GM23338 (cell line): ENCODE measurements around the gene HTR4. TPM values are rescaled to one million over a fixed set of nuclear protein-coding genes. Genes with fewer than 3 reads are reported as not detected.

ENCODE experiments used
- ATAC-seq: fragments of 200-7000 bp; cut with Tn5 transposase; 3 replicates; pipeline ENCODE4 v1.9.1; 2020
- DNase-seq: peaks from one replicate; pipeline ENCODE4 v3.0.0-alpha.2; 2015; ENCODE audit warnings: low spot score
- H2AFZ ChIP-seq: fragments of 200-600 bp; sonication (generic); 2 replicates; pipeline ENCODE4 v1.8.0; 2016; ENCODE audit warnings: antibody characterized with exemption, mild to moderate bottlenecking, moderate library complexity
- H3F3A ChIP-seq: fragments of 200-600 bp; sonication (generic); replicated peaks from 2 replicates; pipeline ENCODE4 v1.8.0; 2017; ENCODE audit warnings: antibody characterized with exemption, mixed run types, low read depth
- H3K27ac ChIP-seq: fragments of 200-600 bp; sonication (generic); 2 replicates; pipeline ENCODE4 v1.6.1; 2016; ENCODE audit warnings: low read depth
- H3K27me3 ChIP-seq: fragments of 200-600 bp; sonication (generic); 2 replicates; pipeline ENCODE4 v1.8.0; 2016; ENCODE audit warnings: mild to moderate bottlenecking, mixed run types, moderate library complexity; ENCODE audit not compliant: insufficient read depth
- H3K36me3 ChIP-seq: fragments of 200-600 bp; sonication (generic); 2 replicates; pipeline ENCODE4 v1.8.0; 2016; ENCODE audit warnings: mild to moderate bottlenecking; ENCODE audit not compliant: insufficient read depth
- H3K4me1 ChIP-seq: fragments of 200-600 bp; sonication (generic); 2 replicates; pipeline ENCODE4 v1.8.0; 2016; ENCODE audit warnings: mild to moderate bottlenecking, moderate library complexity; ENCODE audit not compliant: insufficient read depth
- H3K4me2 ChIP-seq: fragments of 200-600 bp; sonication (generic); 2 replicates; pipeline ENCODE4 v1.7.1; 2017; ENCODE audit warnings: mixed run types
- H3K4me3 ChIP-seq: fragments of 200-600 bp; sonication (generic); 2 replicates; pipeline ENCODE4 v1.6.1; 2016; ENCODE audit warnings: mixed run types
- H3K79me2 ChIP-seq: fragments of 200-600 bp; sonication (generic); replicated peaks from 2 replicates; pipeline ENCODE4 v1.8.0; 2017; ENCODE audit warnings: mild to moderate bottlenecking; ENCODE audit not compliant: insufficient read depth
- H3K9me2 ChIP-seq: fragments of 200-600 bp; sonication (generic); 2 replicates; pipeline ENCODE4 v1.8.0; 2017; ENCODE audit not compliant: insufficient read depth
- H4K20me1 ChIP-seq: fragments of 200-600 bp; sonication (generic); replicated peaks from 2 replicates; pipeline ENCODE4 v1.8.0; 2017; ENCODE audit warnings: mild to moderate bottlenecking; ENCODE audit not compliant: insufficient read depth
- H3K27ac Mint-ChIP-seq: 2 replicates; pipeline ENCODE4 v1.8.0; 2020; ENCODE audit warnings: inconsistent platforms, mild to moderate bottlenecking, moderate library complexity, mixed read lengths
- H3K27me3 Mint-ChIP-seq: 3 replicates; pipeline ENCODE4 v1.8.0; 2022; ENCODE audit warnings: low read depth, mild to moderate bottlenecking, moderate library complexity, mixed read lengths, inconsistent platforms; ENCODE audit not compliant: insufficient read depth, poor library complexity
- H3K36me3 Mint-ChIP-seq: 3 replicates; pipeline ENCODE4 v1.8.0; 2021; ENCODE audit warnings: low read depth, mild to moderate bottlenecking, inconsistent platforms, moderate library complexity, mixed read lengths
- H3K4me1 Mint-ChIP-seq: 3 replicates; pipeline ENCODE4 v1.8.0; 2020; ENCODE audit warnings: mild to moderate bottlenecking, inconsistent platforms, mixed read lengths
- H3K4me3 Mint-ChIP-seq: 3 replicates; pipeline ENCODE4 v1.8.0; 2021; ENCODE audit warnings: moderate library complexity, mild to moderate bottlenecking, inconsistent platforms, mixed read lengths
- H3K9me3 Mint-ChIP-seq: 3 replicates; pipeline ENCODE4 v1.8.0; 2020; ENCODE audit warnings: moderate library complexity, mild to moderate bottlenecking, inconsistent platforms, mixed read lengths
- EZH2 ChIP-seq: fragments of 200-600 bp; sonication (generic); IDR thresholded peaks from one replicate; pipeline ENCODE4 v1.8.0; 2017; ENCODE audit warnings: antibody characterized with exemption, mild to moderate bottlenecking, low read depth; ENCODE audit not compliant: unreplicated experiment
- EZH2phosphoT487 ChIP-seq: fragments of 200-600 bp; sonication (generic); IDR thresholded peaks from one replicate; pipeline ENCODE4 v1.8.1; 2018; ENCODE audit warnings: antibody characterized with exemption; ENCODE audit not compliant: unreplicated experiment
- JUNB ChIP-seq: IDR thresholded peaks from one replicate; pipeline ENCODE4 v1.6.1; 2016; ENCODE audit warnings: antibody characterized with exemption; ENCODE audit not compliant: unreplicated experiment
- ZNF114 ChIP-seq: fragments of 250-450 bp; sonication (Bioruptor Pico); IDR thresholded peaks from 2 replicates; pipeline ENCODE4 v1.5.0; 2020; ENCODE audit warnings: mild to moderate bottlenecking, moderate library complexity
- ZNF331 ChIP-seq: fragments of 250-450 bp; sonication (Bioruptor Pico); IDR thresholded peaks from 2 replicates; pipeline ENCODE4 v1.5.0; 2020; ENCODE audit warnings: low read depth, mild to moderate bottlenecking, moderate library complexity
- ZNF462 ChIP-seq: fragments of 250-450 bp; sonication (Bioruptor Pico); IDR thresholded peaks from 2 replicates; pipeline ENCODE4 v1.5.0; 2020; ENCODE audit warnings: mild to moderate bottlenecking, moderate library complexity
- polyA plus RNA-seq: library from polyadenylated mRNA; unstranded; fragments of >200 nt; fragmentation: Nextera tagmentation; extraction: Ambion mirVana; gene quantifications from 2 replicates; pipeline ENCODE4 v1.2.1, GENCODE V29; 2016
- total RNA-seq: library from RNA; depleted of rRNA; stranded (reverse); fragments of >200 nt; shearing (Covaris generic); gene quantifications from 2 replicates; pipeline ENCODE4 v1.2.3, GENCODE V29; 2014

The HTR4 gene
- total and polyA plus RNA-seq, 2 experiments from 2014 or later = 0.10 TPM; not detected in 1

GRCh38 chr5:148466236-148466580 is 188.1 kb downstream of the HTR4 start:
- Mint-ChIP-seq H3K36me3 (no peaks in the 10 kb centered on the region), H3K4me3 (no peak overlapping the region), H3K27me3 (no peaks in the 10 kb centered on the region), H3K9me3 (no peaks in the 10 kb centered on the region), H3K27ac (no peak overlapping the region), H3K4me1 (no peaks in the 10 kb centered on the region)
- no peak overlapping the region for H3K4me3 ChIP-seq
- H2AFZ ChIP-seq = no peak overlapping the region
- no peaks in the 10 kb centered on the region for H3K9me2 ChIP-seq
- no peaks in the 10 kb centered on the region for H3K79me2 ChIP-seq
- H4K20me1 ChIP-seq = no peaks in the 10 kb centered on the region
- no peaks in the 10 kb centered on the region for H3K36me3 ChIP-seq
- H3K4me1 ChIP-seq = no peaks in the 10 kb centered on the region
- no peak for TF ChIP-seq ZNF331 (CRISPR knock-in tag)
- TF ChIP-seq ZNF462 = no peak
- TF ChIP-seq JUNB = no peak
- no peak for TF ChIP-seq ZNF114
- H3K27me3 ChIP-seq = no peaks in the 10 kb centered on the region
- H3K4me2 ChIP-seq = no peak overlapping the region
- H3K27ac ChIP-seq = no peak overlapping the region
- no peaks in the 10 kb centered on the region for H3F3A ChIP-seq
- DNase-seq (no peak), ATAC-seq (no peak)

GRCh38 chr5:148465381-148466235 is 188.7 kb downstream of the HTR4 start:
- Mint-ChIP-seq H3K4me1 (no peaks in the 10 kb centered on the region), H3K36me3 (no peaks in the 10 kb centered on the region), H3K27me3 (no peaks in the 10 kb centered on the region), H3K4me3 (no peak overlapping the region), H3K9me3 (no peaks in the 10 kb centered on the region), H3K27ac (no peak overlapping the region)
- Histone ChIP-seq H3K4me2 (no peak overlapping the region), H2AFZ (no peak overlapping the region), H3K27ac (no peak overlapping the region), H3K9me2 (no peaks in the 10 kb centered on the region), H3K79me2 (no peaks in the 10 kb centered on the region), H3K36me3 (no peaks in the 10 kb centered on the region), H3K27me3 (no peaks in the 10 kb centered on the region), H3F3A (no peaks in the 10 kb centered on the region), H3K4me1 (no peaks in the 10 kb centered on the region), H3K4me3 (no peak overlapping the region), H4K20me1 (no peaks in the 10 kb centered on the region)
- no peak for TF ChIP-seq EZH2
- TF ChIP-seq JUNB = no peak
- TF ChIP-seq EZH2phosphoT487 = no peak
- ATAC-seq = no peak
- DNase-seq = no peak
